ENCODE data around the gene LBP.

DNA sequence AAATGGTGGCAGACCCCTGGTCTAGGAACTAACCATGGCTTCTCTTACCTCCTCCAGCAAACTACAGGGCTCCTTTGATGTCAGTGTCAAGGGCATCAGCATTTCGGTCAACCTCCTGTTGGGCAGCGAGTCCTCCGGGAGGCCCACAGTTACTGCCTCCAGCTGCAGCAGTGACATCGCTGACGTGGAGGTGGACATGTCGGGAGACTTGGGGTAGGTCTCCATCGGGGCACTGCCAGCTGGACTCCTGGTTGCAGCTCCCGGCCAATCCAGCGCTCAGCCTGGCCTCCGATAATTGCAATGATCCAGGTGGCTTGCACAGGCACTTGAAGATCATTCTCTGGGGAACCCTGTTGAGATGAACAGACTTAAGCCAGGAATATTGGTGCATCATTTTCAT lies 7.9 kb downstream of the LBP start:
- TF ChIP-seq, protein P1, sequence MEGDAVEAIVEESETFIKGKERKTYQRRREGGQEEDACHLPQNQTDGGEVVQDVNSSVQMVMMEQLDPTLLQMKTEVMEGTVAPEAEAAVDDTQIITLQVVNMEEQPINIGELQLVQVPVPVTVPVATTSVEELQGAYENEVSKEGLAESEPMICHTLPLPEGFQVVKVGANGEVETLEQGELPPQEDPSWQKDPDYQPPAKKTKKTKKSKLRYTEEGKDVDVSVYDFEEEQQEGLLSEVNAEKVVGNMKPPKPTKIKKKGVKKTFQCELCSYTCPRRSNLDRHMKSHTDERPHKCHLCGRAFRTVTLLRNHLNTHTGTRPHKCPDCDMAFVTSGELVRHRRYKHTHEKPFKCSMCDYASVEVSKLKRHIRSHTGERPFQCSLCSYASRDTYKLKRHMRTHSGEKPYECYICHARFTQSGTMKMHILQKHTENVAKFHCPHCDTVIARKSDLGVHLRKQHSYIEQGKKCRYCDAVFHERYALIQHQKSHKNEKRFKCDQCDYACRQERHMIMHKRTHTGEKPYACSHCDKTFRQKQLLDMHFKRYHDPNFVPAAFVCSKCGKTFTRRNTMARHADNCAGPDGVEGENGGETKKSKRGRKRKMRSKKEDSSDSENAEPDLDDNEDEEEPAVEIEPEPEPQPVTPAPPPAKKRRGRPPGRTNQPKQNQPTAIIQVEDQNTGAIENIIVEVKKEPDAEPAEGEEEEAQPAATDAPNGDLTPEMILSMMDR (IDR thresholded peaks at IDR 0.05; ENCODE audit: poor library complexity, severe bottlenecking), result no peak
- TF ChIP-seq TAF1 (IDR thresholded peaks at IDR 0.05; ENCODE audit: low read depth), result no peak
- TF ChIP-seq EP300 (conservative IDR thresholded peaks at IDR 0.05; ENCODE audit: poor library complexity, severe bottlenecking), result no peak
- no peak for TF ChIP-seq EZH2 (IDR thresholded peaks at IDR 0.05; ENCODE audit: borderline replicate concordance, insufficient read depth, low read length, poor library complexity, severe bottlenecking)
- TF ChIP-seq POLR2AphosphoS5 (IDR thresholded peaks at IDR 0.05), result no peak
- TF ChIP-seq, protein P2, sequence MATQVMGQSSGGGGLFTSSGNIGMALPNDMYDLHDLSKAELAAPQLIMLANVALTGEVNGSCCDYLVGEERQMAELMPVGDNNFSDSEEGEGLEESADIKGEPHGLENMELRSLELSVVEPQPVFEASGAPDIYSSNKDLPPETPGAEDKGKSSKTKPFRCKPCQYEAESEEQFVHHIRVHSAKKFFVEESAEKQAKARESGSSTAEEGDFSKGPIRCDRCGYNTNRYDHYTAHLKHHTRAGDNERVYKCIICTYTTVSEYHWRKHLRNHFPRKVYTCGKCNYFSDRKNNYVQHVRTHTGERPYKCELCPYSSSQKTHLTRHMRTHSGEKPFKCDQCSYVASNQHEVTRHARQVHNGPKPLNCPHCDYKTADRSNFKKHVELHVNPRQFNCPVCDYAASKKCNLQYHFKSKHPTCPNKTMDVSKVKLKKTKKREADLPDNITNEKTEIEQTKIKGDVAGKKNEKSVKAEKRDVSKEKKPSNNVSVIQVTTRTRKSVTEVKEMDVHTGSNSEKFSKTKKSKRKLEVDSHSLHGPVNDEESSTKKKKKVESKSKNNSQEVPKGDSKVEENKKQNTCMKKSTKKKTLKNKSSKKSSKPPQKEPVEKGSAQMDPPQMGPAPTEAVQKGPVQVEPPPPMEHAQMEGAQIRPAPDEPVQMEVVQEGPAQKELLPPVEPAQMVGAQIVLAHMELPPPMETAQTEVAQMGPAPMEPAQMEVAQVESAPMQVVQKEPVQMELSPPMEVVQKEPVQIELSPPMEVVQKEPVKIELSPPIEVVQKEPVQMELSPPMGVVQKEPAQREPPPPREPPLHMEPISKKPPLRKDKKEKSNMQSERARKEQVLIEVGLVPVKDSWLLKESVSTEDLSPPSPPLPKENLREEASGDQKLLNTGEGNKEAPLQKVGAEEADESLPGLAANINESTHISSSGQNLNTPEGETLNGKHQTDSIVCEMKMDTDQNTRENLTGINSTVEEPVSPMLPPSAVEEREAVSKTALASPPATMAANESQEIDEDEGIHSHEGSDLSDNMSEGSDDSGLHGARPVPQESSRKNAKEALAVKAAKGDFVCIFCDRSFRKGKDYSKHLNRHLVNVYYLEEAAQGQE (IDR thresholded peaks at IDR 0.05; ENCODE audit: borderline replicate concordance), result no peak
- no peak for TF ChIP-seq RAD21 (conservative IDR thresholded peaks at IDR 0.05)
- no peak for TF ChIP-seq MXI1 (conservative IDR thresholded peaks at IDR 0.05; ENCODE audit: poor library complexity, severe bottlenecking)

Data from neural cell (in vitro differentiated cells).